Right lobe of liver (tissue), 6 donors: ENCODE results near the gene ARHGAP21. TPM values are rescaled to one million over a fixed set of nuclear protein-coding genes. Genes with fewer than 3 reads are reported as not detected.

Source experiments
- ATAC-seq, 4 donors: fragments of 200-7000 bp; cut with Tn5 transposase; one replicate each; pipeline ENCODE4 v1.9.1; 2020; ENCODE audit warnings: mild to moderate bottlenecking in 4 of 4, moderate library complexity in 4 of 4
- DNase-seq, 3 donors: peaks; one replicate each; pipeline ENCODE4 v3.0.0-alpha.2; 2020
- H3K27ac ChIP-seq, 3 donors: fragments of 200-600 bp; one replicate each; pipeline ENCODE4 v1.8.0; 2022
- H3K27me3 ChIP-seq, 2 donors: fragments of 200-600 bp; one replicate each; pipeline ENCODE4 v1.8.0; 2022
- H3K36me3 ChIP-seq, 4 donors: fragments of 200-600 bp; sonication (generic) in 1 of 4; one replicate each; pipeline versions ENCODE4 v1.5.1 to v1.8.0; 2017 to 2022; ENCODE audit warnings: control low read depth in 1 of 4
- H3K4me1 ChIP-seq, 4 donors: fragments of 200-600 bp; sonication (generic) in 1 of 4; one replicate each; pipeline versions ENCODE4 v1.5.1 to v1.8.0; 2017 to 2022; ENCODE audit warnings: control low read depth in 1 of 4
- H3K4me3 ChIP-seq, 3 donors: fragments of 200-600 bp; one replicate each; pipeline ENCODE4 v1.8.0; 2022
- H3K9me3 ChIP-seq, 4 donors: fragments of 200-600 bp; sonication (generic) in 1 of 4; one replicate each; pipeline versions ENCODE4 v1.5.1 to v1.8.0; 2017 to 2022; ENCODE audit warnings: control low read depth in 1 of 4
- CTCF ChIP-seq, 4 donors: fragments of 200-600 bp in 3 of 4; fragments of 450-650 bp in 1 of 4; IDR thresholded peaks; one replicate each; pipeline versions ENCODE4 v1.5.1 to v1.8.0; 2016 to 2022; ENCODE audit warnings: antibody characterized with exemption in 4 of 4, mild to moderate bottlenecking in 2 of 4
- POLR2A ChIP-seq: fragments of 450-650 bp; IDR thresholded peaks from one replicate; pipeline ENCODE4 v1.6.1; 2017; ENCODE audit warnings: antibody characterized with exemption, mild to moderate bottlenecking
- WGBS: methylation state at CpG from one replicate; pipeline ENCODE4 v1.1.6; 2018; ENCODE audit warnings: low coverage, low lambda C conversion rate; ENCODE audit not compliant: insufficient coverage; ENCODE audit errors: missing lambda C conversion rate; 5-methylcytosine and 5-hydroxymethylcytosine counted together
- intact Hi-C, 2 donors: fragments of 100-400 bp; cut with DNase I; formaldehyde crosslinking; loops; one replicate each; pipeline versions ENCODE4 v1.11.2 to v1.14.1; 2022
- total RNA-seq, 6 experiments: library from RNA; depleted of rRNA in 2 of 6; stranded (reverse); fragments of >200 nt in 2 of 6; fragmentation: NEBNext Ultra II Directional in 3 of 6; extraction: Animal tissue kit (Norgen Biotek cat#: 25700) in 3 of 6; gene quantifications; one replicate each; pipeline versions ENCODE4 v1.1.0 to v1.2.4, GENCODE V29; 2016 to 2023
- donor health status: DM: no; HTN: yes; CAD: no.
- donor health status: DM: no; HTN: no; CAD: no.
- donor health status: DM: no; HTN: no; CAD: no.
- donor health status: DM: no; HTN: yes; CAD: no.
- donor health status: DM: no; HTN: yes; CAD: no.

The ARHGAP21 gene
- total RNA-seq, 6 experiments from 2014 or later = 27.6 to 47.1 (median 31.0) TPM

- H3K27ac ChIP-seq = no peak overlapping the region
- TF ChIP-seq POLR2A (no peak), CTCF (IDR thresholded peaks at IDR 0.05) (no peak)
- DNase-seq (no peak), ATAC-seq (no peak)
- no peaks in the 10 kb centered on the region for H3K4me1 ChIP-seq
- 76% methylated on average over 2 of the region's 2 CpGs for WGBS
- H3K4me3 ChIP-seq = no peak overlapping the region
- intact Hi-C loops = no loop called here
- no peaks in the 10 kb centered on the region for H3K27me3 ChIP-seq
- H3K36me3 ChIP-seq = no peaks in the 10 kb centered on the region
- H3K9me3 ChIP-seq = no peaks in the 10 kb centered on the region
These were observed 27.0 kb upstream of the ARHGAP21 start for GRCh38 chr10:24750695-24751094.

- TF ChIP-seq POLR2A = no peak
- TF ChIP-seq CTCF (IDR thresholded peaks at IDR 0.05) = no peak
- DNase-seq (no peak), ATAC-seq (no peak)
- WGBS = 71% methylated on average over 4 of the region's 4 CpGs
- Histone ChIP-seq H3K4me3 (no peak overlapping the region), H3K4me1 (no peaks in the 10 kb centered on the region), H3K36me3 (no peaks in the 10 kb centered on the region), H3K27me3 (no peaks in the 10 kb centered on the region), H3K9me3 (no peaks in the 10 kb centered on the region), H3K27ac (no peak overlapping the region)
- intact Hi-C loops = no loop called here
These were observed 24.5 kb upstream of the ARHGAP21 start for GRCh38 chr10:24748214-24748613.

GRCh38 chr10:24744946-24745345 is 21.3 kb upstream of the ARHGAP21 start:
- Histone ChIP-seq H3K4me3 (no peak overlapping the region), H3K36me3 (no peaks in the 10 kb centered on the region), H3K9me3 (no peaks in the 10 kb centered on the region), H3K27ac (no peak overlapping the region), H3K4me1 (no peaks in the 10 kb centered on the region), H3K27me3 (no peaks in the 10 kb centered on the region)
- DNase-seq (no peak), ATAC-seq (no peak)
- WGBS = 37% methylated on average over 3 of the region's 3 CpGs
- TF ChIP-seq CTCF (IDR thresholded peaks at IDR 0.05) = no peak
- no peak for TF ChIP-seq POLR2A
- intact Hi-C loops = no loop called here

GRCh38 chr10:24740714-24741113 is 17.0 kb upstream of the ARHGAP21 start:
- Histone ChIP-seq H3K9me3 (no peaks in the 10 kb centered on the region), H3K27ac (no peak overlapping the region), H3K27me3 (no peaks in the 10 kb centered on the region), H3K36me3 (no peaks in the 10 kb centered on the region), H3K4me1 (no peaks in the 10 kb centered on the region), H3K4me3 (no peak overlapping the region)
- WGBS = 78% methylated on average over 1 of the region's 1 CpG
- intact Hi-C loops = no loop called here
- no peak for DNase-seq
- TF ChIP-seq POLR2A (no peak), CTCF (IDR thresholded peaks at IDR 0.05) (no peak)
- ATAC-seq = no peak

- Histone ChIP-seq H3K9me3 (no peaks in the 10 kb centered on the region), H3K27ac (no peak overlapping the region), H3K4me1 (no peaks in the 10 kb centered on the region), H3K36me3 (no peaks in the 10 kb centered on the region), H3K27me3 (no peaks in the 10 kb centered on the region), H3K4me3 (no peak overlapping the region)
- ATAC-seq (no peak), DNase-seq (no peak)
- no peak for TF ChIP-seq CTCF (IDR thresholded peaks at IDR 0.05)
- TF ChIP-seq POLR2A = no peak
- intact Hi-C loops = no loop called here
These were observed 13.3 kb upstream of the ARHGAP21 start for GRCh38 chr10:24737001-24737400.
